ENCODE results near the gene CDC40. TPM values are rescaled to one million over a fixed set of nuclear protein-coding genes. Genes with fewer than 3 reads are reported as not detected.

CDC40 gene
- total and polyA plus RNA-seq, 10 of the 15 experiments (the other 5 are each of a cell fraction or from before 2014, with no cell fraction given): 20.1 to 35.5 (median 26.1) TPM

DNA sequence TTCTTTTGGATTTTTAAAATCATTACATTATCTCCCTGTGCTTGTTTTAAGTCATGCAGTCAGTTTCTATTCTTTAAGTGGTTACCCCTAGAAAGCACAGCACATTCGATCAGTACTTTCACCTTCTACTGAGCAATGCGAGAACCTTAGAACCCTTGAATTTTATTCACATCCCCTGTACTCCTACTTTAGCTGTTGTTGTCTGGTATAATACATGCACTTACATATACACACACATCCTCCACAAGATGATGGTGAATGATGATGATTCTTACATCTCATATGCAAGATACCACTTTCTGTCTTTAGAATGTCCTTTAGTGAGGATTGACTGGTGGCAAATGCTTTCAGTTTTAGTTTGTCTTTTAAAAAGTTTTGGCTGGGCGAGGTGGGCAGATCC, 5.7 kb downstream of the CDC40 start:
- Histone ChIP-seq H2AFZ (ENCODE audit: control insufficient read depth, low read depth, low read length) (no peak overlapping the region), H3K4me1 (ENCODE audit: control insufficient read depth, insufficient read depth, low read length) (peaks cover 3% of the 10 kb centered on the region), H3K36me3 (ENCODE audit: control insufficient read depth in 2 of 2, insufficient read depth in 2 of 2, low read length in 1 of 2) (no peaks in the 10 kb centered on the region; a peak in 1 of 4 replicates), H3K9me3 (replicated peaks; ENCODE audit: control insufficient read depth, insufficient read depth, low read length) (no peaks in the 10 kb centered on the region), H4K20me1 (ENCODE audit: control insufficient read depth, insufficient read depth) (no peaks in the 10 kb centered on the region), H3K4me2 (ENCODE audit: control insufficient read depth, insufficient read depth) (peak overlapping the region; percentile 76), H3K9ac (ENCODE audit: control insufficient read depth, insufficient read depth, low read length) (no peak overlapping the region), H3K27ac (ENCODE audit: control insufficient read depth, insufficient read depth) (peak overlapping the region; percentile 27; the same call in 1 of the 2 replicates), H3K27me3 (replicated peaks in 1 of 2; ENCODE audit: control insufficient read depth in 2 of 2, insufficient read depth in 2 of 2, low read length in 1 of 2) (no peaks in the 10 kb centered on the region), H3K79me2 (ENCODE audit: control insufficient read depth, insufficient read depth, low read length) (peaks cover 90% of the 10 kb centered on the region), H3K4me3 (peak overlapping the region; percentile 66)
- POLR2A ChIA-PET: no interaction called here
- peak; percentile 30; the same call in 1 of the 2 replicates for TF ChIP-seq RUNX3 (IDR thresholded peaks at IDR 0.05; ENCODE audit: low read length)
- TF ChIP-seq SMAD1 (IDR thresholded peaks at IDR 0.05; ENCODE audit: low read depth, partially characterized antibody): no peak
- TF ChIP-seq, protein P1, sequence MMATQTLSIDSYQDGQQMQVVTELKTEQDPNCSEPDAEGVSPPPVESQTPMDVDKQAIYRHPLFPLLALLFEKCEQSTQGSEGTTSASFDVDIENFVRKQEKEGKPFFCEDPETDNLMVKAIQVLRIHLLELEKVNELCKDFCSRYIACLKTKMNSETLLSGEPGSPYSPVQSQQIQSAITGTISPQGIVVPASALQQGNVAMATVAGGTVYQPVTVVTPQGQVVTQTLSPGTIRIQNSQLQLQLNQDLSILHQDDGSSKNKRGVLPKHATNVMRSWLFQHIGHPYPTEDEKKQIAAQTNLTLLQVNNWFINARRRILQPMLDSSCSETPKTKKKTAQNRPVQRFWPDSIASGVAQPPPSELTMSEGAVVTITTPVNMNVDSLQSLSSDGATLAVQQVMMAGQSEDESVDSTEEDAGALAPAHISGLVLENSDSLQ (IDR thresholded peaks at IDR 0.05): peak; percentile 40; the same call in 1 of the 2 replicates
- TF ChIP-seq LARP7 (IDR thresholded peaks at IDR 0.05): no peak
- 0 out of 2 replicates have a peak, but pooled peaks have one; percentile 61 for TF ChIP-seq ASH2L (IDR thresholded peaks at IDR 0.05; ENCODE audit: borderline replicate concordance, low read depth)
- intact Hi-C loops (cut with micrococcal nuclease; ENCODE audit: unreplicated experiment) (loop anchor here (10.0 kb wide), 2 partner anchors 491 to 711 kb away; partner anchors contain the start of genes AK9 and FIG4), in situ Hi-C loops (cut with MboI) (no loop called here)
- CTCF ChIA-PET: interaction anchor here (0.7 to 1.5 kb wide), 4 partner anchors 11 to 146 kb away, joined by 3 to 4 read pairs (median 4); no protein-coding TSS in a partner anchor
- RAD21 ChIA-PET (ENCODE audit: unreplicated experiment): interaction anchor here (1.0 to 2.7 kb wide), 2 partner anchors 20 to 180 kb away, joined by 3 to 13 read pairs; no protein-coding TSS in a partner anchor
- WGBS (ENCODE audit: insufficient coverage, insufficient replicate concordance, low lambda C conversion rate, missing lambda C conversion rate): 2% methylated on average over 3 of the region's 3 CpGs
- ATAC-seq: peak; percentile 69
- BruUV-seq (replicated peaks): no TSS peak
- DNase-seq (ENCODE audit: low read depth, low spot score): no peak
- FAIRE-seq: no peak
- SMC1A ChIA-PET (ENCODE audit: uncharacterized antibody, unreplicated experiment): interaction anchor here (0.8 to 2.0 kb wide), 5 partner anchors 9 to 211 kb away, joined by 3 to 9 read pairs (median 4); no protein-coding TSS in a partner anchor

- peaks cover 66% of the 10 kb centered on the region for H3K79me2 ChIP-seq (ENCODE audit: control insufficient read depth, insufficient read depth, low read length)
- ChIA-PET RAD21 (ENCODE audit: unreplicated experiment) (interaction anchor here (0.8 to 1.3 kb wide), 2 partner anchors 10 to 17 kb away, joined by 3 read pairs; no protein-coding TSS in a partner anchor), SMC1A (ENCODE audit: uncharacterized antibody, unreplicated experiment) (interaction anchor here (1.1 to 2.3 kb wide), 5 partner anchors 8 to 22 kb away, joined by 3 to 8 read pairs (median 7); partner anchors contain the start of gene CDC40), POLR2A (interaction anchor here (1.0 kb wide), 2 partner anchors 9 to 17 kb away, joined by 3 to 4 read pairs; no protein-coding TSS in a partner anchor), CTCF (interaction anchor here (1.2 to 2.8 kb wide), 2 partner anchors 9 to 17 kb away, joined by 4 to 8 read pairs; no protein-coding TSS in a partner anchor)
- intact Hi-C loops (cut with micrococcal nuclease; ENCODE audit: unreplicated experiment): loop anchor here (10.0 kb wide), 2 partner anchors 494 to 714 kb away; partner anchors contain the start of genes AK9 and FIG4
- TF ChIP-seq CHD4 (IDR thresholded peaks at IDR 0.05): no peak
- no peak for TF ChIP-seq USF2 (IDR thresholded peaks at IDR 0.05; ENCODE audit: borderline replicate concordance, low read depth, low read length)
- no peaks in the 10 kb centered on the region for H3K27me3 ChIP-seq (replicated peaks in 1 of 2; ENCODE audit: control insufficient read depth in 2 of 2, insufficient read depth in 2 of 2, low read length in 1 of 2)
- no peak overlapping the region for H3K27ac ChIP-seq (ENCODE audit: control insufficient read depth, insufficient read depth)
- in situ Hi-C loops (cut with MboI): no loop called here
- FAIRE-seq (no peak), DNase-seq (ENCODE audit: low read depth, low spot score) (no peak), ATAC-seq (no peak; the same call in 2 of the 3 replicates)
- BruUV-seq (replicated peaks): no TSS peak
- no peak overlapping the region for H3K9ac ChIP-seq (ENCODE audit: control insufficient read depth, insufficient read depth, low read length)
- H3K4me2 ChIP-seq (ENCODE audit: control insufficient read depth, insufficient read depth): 0 out of 2 replicates have a peak overlapping the region, but pooled peaks have one; percentile 38
- H3K4me3 ChIP-seq: no peak overlapping the region
- H3K4me1 ChIP-seq (ENCODE audit: control insufficient read depth, insufficient read depth, low read length): peaks cover 3% of the 10 kb centered on the region; the same call in 1 of the 2 replicates
- H3K36me3 ChIP-seq (ENCODE audit: control insufficient read depth in 2 of 2, insufficient read depth in 2 of 2, low read length in 1 of 2): no peaks in the 10 kb centered on the region
- H2AFZ ChIP-seq (ENCODE audit: control insufficient read depth, low read depth, low read length): no peak overlapping the region
- H4K20me1 ChIP-seq (ENCODE audit: control insufficient read depth, insufficient read depth): no peaks in the 10 kb centered on the region
- no peaks in the 10 kb centered on the region for H3K9me3 ChIP-seq (replicated peaks; ENCODE audit: control insufficient read depth, insufficient read depth, low read length)
Measured at GRCh38 chr6:110188791-110189190, 8.6 kb downstream of the CDC40 start.
